Measurements from ENCODE around the gene ABCG5.

ABCG5 gene

DNA sequence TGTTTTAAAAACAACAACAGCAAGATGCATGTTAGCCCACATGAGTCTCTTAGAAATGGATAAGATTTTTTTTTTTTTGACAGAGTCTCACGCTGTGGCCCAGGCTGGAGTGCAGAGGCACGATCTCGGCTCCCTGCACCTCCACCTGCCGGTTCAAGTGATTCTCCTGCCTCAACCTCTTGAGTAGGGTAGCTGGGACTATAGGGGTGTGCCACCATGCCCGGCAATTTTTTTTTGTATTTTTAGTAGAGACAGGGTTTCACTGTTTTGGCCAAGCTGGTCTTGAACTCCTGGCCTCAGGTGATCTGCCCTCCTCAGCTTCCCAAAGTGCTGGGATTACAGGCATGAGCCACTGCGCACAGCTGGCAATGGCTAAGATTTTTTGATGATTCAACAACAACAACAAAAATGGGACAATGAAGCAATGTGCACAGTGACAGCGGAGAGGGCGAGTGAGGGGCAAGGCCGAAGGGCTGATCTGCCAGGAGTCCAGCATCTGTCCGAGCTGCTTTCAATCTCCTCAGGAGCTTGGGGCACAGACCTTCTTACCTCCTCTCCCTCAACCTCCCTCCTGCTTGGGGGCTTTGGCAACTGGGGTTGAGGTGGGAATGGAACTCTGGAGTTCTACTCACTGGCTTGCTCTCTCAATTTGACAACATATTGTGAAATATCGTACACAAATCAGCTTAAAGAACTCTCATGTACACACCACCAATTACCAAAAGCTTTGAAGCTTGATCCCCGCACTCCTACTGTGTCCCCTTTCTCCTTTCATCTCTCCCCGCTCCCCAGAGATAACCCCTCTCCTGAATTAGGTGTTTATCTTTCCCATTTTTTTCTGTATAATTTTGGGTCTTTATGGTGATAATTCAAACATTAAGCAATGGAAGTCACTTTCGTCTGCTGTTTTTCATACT lies 3.6 kb upstream of the ABCG5 start:
- DNase-seq, result no peak

DNA sequence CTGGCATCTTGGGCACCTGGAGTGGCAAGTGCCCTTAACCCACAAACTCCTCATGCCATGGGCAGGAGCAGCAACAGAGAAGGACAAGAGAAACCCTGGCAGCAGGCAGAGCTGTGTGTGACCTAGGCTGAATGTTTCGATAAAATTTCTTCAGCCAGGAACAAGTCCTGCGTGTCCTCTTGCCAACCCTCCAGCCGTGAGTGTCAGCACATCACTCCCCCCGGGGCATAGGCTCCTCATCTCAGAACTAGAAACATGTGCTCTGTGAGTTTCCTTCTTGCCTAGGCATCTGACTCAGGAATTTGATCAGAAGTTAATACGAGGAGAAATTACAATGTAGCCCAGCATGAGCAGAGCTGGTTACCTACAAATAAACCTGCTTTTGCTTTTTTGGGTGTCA lies 2.3 kb upstream of the ABCG5 start:
- no peak for DNase-seq

DNA sequence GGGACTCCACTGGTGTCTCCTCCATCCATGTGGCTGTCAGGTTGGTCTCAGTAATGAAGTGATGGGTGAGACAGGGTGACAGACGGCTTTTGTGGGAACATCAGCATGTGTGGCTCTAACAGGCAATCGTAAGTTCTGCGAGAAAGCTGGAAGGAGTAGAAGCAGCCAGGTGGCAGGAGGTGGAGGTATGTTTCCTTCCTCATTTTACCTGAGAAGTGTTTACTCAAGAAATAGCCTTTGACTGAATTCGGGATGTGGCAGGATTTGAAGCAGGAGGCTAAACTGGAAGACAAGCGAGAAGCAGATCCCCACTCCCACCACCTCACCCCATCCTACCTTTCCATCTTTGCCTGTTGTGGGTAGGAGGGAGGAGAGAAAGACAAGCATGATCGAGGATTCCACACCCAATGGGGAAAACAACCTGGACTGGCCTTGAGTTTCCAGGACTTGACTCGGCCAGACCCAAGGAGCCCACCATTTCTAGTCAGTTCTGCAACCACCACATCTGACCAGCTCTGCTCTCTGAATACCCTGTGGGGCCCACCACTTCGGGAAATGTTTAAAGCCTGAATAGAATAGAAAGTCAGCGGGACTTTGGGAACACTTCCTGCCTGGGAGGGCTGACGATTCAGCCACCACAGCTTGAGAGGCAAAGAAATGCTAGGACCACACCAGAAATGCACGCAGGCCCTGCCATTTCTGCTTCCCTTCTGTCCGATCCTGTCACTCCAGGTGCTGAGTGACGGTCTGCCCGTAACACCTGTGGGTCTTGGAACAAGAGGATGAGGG lies 1.3 kb upstream of the ABCG5 start:
- DNase-seq, result no peak

DNA sequence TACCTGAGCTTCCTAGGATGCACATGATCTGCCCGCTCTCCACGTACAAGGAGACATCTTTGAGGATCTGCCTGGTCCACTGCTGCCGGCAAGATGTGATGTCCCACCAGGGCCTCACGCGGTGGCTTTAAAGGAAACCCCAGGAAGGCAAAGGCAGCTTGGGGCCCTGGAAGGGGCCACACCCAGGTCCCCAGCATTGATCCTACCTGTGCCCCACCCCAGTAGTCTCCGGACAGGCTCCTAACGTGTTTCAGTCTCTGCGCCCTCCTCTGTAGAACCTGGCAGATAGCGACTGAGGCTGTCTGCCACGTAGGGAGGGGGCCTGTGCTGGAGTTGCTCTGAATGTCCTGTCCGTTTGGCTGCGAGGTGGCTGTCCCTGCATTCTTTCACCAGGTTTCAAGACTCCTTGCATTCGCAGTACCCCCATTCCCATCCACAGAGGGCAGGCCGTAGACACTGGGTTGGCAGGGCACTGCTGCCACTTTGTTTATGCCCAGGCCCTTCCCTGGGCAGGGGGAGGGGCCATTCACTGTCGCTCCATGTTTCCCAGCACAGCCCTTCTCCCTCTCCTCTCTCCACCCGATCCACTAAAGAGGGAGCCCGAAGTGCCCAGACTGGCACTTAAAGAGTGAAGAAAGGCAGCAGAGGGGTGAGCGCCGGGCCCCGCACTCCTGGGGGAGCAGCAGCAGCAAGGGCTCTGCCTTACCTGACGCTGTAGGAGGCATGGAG lies 644 bp downstream of the ABCG5 start:
- no peak for DNase-seq

DNA sequence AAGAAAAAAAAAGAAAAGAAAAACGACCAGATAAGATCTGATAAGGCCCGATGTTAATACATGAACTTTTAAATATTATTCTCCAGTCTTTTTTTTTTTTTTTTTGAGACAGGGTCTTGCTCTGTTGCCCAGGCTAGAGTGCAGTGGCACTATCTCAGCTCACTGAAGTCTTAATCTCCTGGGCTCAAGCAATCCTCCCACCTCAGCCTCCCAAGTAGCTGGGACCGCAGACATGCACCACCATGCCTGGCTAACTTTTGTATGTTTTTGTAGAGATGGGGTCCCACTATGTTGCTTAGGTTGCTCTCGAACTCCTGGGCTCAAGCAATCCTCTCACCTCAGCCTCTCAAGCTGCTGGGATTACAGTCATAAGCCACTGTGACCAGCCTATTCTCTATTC lies 1.6 kb downstream of the ABCG5 start:
- no peak for DNase-seq

DNA sequence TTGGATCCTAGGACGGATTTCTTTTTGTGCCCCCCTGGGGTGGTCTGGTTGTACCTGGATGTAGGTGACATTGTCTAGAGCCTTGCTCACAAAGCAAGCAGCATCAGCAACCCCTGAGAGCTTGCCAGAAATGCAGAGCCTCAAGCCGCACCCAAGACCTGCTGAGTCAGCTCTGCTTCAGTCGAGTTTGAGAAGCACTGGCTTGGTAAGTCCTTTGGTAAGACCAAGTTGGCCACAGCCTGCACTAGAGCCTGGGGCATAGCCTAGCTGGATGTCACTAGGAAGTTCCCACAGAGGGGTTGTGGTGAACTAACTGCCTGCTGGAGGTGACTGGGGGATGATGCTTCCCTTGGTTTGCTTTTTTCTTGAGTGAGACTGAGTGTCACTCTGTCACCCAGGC lies 6.2 kb downstream of the ABCG5 start:
- DNase-seq, result no peak

DNA sequence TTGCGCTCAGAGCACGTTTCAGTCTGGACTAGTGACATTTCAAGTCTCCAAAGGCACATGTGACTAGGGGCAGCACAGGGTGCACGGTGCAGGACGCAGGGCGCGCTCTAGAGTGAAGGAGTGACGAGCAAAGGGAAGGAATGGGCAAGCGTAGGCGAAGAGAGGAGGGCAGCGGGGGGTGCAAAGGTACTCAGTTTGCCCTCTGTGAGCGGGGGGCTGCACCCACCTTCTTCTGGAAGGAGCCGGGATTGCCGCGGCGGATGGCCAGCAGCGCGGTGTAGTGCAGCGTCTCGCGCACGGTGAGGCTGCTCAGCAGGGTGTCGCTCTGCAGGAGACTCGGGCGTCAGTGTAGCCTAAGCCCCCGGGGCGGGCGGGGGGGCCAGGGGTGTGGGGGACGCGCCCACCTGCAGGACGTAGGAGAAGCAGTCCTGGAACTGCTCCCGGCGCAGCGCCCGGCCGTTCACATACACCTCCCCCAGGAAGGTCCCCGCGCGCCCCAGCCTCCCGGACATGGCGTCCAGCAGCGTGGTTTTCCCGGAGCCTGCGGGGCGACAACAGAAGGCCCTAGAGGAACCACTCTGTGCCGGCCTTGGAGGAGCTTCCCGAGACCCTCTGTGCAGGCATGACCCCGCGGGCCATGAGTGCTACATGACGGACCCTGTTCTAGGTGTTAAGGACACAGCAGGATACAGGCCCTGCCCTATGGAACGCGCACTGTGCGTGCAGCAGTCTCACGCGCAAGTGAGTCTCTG lies 6.9 kb downstream of the ABCG5 start:
- DNase-seq, result no peak

DNA sequence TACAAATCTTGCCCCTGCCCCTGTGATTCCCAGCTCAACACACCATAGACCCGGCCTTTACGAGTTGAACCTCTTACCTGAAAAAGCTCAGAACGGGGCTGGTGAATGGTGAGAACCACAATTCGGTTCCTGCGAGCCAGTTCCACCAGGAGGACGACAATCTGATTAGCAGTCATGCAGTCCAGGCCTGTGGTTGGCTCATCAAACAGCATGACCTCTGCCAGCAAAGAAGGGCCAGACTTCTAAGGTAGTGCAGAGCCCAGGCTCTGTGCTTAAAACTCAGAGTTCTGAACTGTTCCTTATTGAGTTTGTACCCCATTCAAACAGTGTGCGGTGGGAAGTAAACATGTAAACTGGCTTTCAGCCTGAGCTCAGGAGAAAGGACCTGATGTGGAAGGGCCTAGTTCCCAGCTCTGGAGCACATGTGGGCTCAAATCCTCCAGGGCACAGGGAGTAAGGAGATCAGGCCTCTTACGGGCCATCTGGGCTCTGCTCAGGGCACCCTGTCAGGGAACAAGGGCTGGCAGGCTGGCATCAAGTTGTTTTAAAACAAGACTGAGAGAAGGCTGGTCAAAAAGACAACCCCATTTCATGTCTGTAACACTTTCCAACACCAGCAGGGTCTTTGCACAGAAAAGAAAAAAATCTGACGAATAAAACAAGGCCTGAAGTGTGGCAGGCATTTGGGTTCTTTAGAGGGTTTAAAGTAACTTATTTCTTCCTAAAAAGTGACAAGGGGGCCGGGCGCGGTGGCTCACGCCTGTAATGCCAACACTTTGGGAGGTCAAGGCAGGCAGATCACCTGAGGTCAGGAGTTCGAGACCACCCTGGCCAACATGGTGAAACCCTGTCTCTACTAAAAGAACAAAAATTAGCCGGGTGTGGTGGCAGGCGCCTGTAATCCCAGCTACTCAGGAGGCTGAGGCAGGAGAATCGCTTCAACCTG lies 12.1 kb downstream of the ABCG5 start:
- DNase-seq, result no peak

DNA sequence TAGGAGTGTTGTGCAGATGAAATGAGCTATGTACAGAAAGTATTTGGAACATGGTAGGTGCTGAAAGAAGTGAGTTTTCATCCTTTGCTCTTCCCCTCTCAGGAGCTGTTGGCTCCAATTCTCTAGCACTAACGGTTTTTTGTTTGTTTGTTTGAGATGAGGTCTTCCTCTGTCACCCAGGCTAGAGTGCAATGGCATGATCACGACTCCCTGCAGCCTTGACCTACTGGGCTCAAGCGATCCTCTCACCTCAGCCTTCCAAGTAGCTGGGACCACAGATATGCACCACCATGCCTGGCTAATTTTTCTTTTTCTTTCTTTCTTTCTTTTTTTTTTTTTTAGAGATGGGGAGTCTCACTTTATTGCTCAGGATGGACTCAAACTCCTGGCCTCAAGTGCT lies 12.8 kb downstream of the ABCG5 start:
- DNase-seq, result no peak

DNA sequence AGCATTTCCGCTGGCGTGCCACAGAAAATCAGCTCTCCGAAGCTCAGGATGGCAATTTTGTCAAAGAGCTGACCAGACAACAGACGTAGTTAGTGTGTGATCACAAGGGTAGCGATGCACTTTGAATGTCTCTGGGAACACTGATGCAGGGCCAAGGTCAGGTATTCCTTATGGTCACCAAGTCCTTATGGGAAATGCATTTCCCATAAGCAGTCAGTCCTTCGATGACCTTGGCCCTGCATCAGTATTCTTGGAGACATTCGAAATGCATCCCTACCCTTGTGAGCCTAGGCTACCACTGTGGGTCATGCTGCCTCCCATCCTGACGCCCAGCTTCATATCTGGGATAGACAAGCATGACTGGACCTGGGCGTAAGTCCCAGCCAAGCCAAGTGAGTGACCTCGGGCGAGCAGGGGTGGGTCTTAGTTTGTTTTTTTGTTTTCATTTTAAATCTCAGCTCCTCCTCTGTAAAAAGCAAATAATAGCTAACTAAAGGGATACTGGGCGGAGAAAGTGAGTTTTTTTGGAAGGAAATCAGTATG lies 13.6 kb downstream of the ABCG5 start:
- DNase-seq, result no peak

DNA sequence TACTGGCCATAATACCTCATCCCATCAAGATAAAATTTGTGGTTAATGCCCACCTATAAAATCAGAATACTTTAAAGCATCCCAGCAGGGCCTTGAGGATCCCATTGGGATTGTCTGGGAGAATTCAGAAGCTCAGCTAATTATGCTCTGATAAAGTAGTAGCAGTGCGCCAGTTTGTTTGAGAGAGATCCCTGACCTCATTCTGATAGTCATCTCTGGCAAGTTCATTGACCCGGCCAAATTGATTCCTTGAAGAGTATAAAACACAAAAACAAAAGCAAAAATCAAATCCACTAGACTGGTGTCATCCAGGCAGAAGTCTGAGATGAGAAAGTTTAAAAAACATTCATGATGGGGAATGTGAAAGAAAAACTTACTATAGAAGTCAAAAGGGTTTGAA lies 14.1 kb downstream of the ABCG5 start:
- no peak for DNase-seq

DNA sequence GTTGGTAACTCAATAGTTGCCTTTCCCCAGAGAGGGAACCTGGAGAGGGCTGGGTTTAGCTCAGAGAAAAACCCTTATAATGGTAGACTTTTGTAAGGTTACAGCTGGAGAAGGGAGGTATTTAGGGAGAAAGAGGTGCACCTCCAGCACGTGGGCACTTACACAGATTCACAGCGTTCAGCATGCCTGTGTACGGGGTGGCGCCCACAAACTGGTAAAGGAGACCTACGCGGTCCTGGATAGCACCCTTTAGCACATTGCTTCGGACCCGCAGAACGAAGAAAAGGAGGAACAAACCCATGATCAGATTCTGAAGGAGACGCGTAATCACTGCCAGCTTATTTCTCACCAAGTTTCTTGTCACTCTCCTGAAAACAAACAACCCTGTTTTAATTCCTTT lies 14.9 kb downstream of the ABCG5 start:
- DNase-seq, result no peak

DNA sequence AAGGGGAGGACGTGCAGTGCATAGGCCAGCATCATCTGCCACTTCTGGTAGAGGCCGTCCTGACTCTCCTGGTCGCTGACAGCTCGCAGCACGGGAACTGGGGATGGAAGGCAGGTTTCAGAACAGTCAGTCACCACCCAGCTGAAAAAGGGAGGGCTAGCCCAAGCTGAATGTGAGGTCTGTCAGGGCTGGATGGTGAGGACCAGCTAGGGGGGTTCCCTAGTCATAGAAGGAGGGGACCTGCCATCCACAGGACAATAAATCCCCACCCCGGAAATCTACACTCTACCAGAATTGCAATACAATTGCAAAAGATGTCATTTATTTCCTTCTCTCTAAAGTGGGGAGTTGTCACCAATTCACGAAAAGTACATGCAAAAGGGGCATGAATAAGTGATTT lies 15.8 kb downstream of the ABCG5 start:
- DNase-seq, result no peak

DNA sequence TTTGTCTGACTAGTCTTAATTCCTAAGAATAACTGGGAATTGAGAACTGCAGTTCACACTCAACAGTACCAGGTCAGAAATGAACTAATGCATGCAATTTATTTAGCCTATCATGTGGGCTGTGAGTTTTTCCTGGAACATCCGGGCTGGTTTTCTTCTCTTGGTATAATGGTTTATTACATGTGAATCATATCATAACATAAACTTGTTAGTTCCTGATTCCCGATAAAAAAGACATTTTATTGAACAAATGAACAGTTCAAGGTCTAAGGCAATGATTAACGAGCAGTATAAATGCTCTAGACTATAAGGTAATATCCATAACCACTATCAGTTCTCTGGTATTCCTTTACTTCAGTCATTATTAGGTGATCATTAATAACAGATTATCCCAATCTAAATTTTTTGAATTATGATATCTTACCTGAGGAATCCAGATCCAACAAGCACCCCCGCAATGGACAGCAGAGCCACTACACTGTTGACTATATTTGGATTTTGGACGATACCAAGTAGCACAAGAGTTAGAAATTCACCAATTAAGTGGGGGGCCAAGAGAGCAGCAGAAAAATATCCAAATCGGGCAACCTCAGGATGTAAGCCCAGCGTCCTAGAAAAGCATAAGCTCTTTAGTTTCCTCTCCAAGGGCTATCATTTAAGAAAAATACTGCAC lies 19.0 kb downstream of the ABCG5 start:
- no peak for DNase-seq

DNA sequence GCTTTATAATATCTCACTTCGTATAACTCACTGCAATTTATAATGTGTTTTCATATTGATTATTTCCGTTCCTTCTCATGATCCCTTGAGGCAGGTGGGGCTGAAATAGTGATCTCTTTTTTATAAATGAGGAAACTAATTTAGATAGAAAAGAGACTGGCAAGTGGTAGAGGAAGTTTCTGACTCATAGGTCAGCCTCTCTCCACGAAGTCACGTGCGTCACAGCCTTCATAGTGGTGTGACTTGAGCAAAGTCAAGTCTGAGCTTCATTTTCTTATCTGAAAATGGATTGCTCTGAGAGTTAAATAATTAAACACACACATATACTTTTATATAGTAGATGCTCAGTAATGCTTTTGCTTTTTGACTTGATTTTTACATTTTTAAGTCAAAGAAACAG lies 19.9 kb downstream of the ABCG5 start:
- no peak for DNase-seq

DNA sequence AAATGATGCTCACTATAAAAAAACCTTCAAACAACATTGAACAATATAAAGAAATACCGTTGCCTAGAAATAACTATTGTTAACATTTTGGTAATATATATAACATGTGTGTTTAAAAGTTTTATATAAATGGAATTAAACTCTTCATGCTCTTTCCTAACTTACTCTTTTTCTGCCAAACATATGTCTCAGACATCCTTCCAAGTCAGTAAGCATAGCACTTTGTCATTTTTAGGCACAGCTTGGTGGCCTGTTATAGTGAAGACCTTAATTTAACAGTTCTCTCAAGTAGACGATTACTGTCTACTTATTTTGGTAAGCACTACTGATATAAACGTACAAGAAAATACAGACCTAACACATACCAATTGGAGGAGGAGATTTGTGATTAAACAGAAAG lies 23.9 kb downstream of the ABCG5 start:
- no peak for DNase-seq

DNA sequence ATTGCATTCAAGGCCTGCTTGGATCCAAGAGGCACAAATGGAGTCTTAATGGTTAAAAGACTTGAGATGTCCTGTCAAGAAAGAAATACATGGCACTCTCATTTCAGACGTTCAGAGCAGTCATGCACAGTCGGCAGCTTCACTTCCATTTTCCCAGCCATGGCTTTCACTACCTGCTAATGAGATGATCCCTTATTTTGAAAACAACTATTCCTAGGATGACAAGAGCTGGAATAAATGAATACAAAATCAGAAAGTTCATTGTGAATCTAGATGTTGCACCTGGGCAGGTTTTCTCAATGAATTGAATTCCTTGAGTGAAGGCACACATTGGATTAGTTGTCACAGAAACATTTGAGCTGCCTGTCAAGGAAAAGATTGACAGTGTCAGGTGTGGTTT lies 25.7 kb downstream of the ABCG5 start:
- DNase-seq, result no peak

DNA sequence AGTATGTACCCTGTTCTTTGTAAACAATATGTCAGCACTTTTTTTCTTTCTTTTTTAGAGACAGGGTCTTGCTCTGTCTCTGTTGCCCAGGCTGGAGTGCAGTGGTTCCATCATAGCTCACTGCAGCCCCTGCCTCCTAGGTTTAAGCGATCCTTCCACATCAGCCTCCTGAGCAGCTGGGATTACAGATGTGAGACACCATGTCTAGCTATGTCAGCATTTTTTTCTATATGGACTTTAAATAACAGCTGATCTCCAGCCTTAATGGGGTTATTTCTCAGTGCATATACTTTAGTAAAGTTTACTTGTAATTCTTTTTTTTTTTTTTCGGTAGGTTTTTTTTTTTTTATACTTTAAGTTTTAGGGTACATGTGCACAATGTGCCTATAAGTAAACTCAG lies 26.6 kb downstream of the ABCG5 start:
- DNase-seq, result no peak

DNA sequence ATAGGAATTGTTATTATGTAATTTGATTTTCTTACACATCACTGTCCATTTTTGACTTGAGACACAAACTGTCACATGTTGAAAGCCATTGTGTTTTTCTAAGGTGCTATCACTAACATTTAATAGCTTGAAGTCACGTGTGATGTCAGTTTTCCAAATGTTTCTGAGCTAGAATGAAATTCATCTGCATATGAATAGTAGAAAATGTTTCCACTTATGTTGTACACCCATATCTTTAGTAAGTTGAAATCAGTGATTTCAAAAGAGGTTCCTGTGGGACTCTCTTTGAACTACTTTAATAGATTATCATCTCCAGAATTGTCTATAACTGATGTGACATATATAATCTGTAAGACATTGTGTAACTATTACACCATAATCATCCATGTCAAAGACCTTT lies 27.8 kb downstream of the ABCG5 start:
- no peak for DNase-seq

DNA sequence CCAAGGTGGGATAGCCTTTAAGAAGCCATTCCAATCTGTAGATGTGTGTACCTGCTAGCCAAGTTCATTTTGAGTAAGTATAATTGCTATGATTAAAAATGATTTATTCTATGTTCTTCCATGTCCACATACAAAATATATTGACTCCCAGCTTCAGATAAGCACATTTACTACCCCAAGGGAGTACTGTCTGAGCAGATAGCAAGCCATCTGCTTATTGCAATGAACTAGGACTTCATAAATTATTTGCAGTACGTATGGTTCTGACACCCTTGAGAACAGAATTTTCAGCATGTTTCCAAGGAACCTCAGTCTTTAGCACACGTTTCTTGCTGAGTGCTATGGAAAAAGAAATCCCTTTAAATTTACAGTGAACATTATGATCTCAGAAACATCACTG lies 28.2 kb downstream of the ABCG5 start:
- DNase-seq, result no peak

DNA sequence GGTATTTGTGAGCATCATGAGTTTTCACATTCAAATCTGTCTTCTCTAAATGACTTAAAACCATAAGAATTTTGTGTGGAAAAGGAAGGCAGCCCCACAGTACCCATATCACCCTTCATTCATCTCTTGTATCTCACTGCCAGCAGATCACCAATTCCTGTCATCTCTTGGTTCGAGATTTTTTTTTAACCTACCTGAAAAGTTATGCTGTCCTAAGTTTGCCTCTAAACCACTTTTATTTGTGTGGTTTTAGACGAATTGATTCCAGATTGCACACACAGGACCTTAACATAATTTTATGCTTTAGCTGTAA lies 32.0 kb downstream of the ABCG5 start:
- no peak for DNase-seq

All from activated T-cell treated with anti-CD3 and anti-CD28 coated beads for 4 hours (primary cell).